Lower leg skin (tissue), 3 donors: ENCODE measurements around the gene STOML1.

ENCODE experiments used
- CTCF ChIP-seq, 3 donors: fragments of 450-650 bp; IDR thresholded peaks; one replicate each; pipeline ENCODE4 v1.5.1; 2016; ENCODE audit warnings: antibody characterized with exemption in 3 of 3, mild to moderate bottlenecking in 3 of 3, moderate library complexity in 2 of 3
- POLR2A ChIP-seq, 2 donors: fragments of 450-650 bp; IDR thresholded peaks; one replicate each; pipeline ENCODE4 v1.6.1; 2016 to 2017; ENCODE audit warnings: antibody characterized with exemption in 2 of 2, mild to moderate bottlenecking in 1 of 2, moderate library complexity in 1 of 2

- TF ChIP-seq CTCF (IDR thresholded peaks at IDR 0.05) (no peak), POLR2A (IDR thresholded peaks at IDR 0.05) (no peak)
These were observed 40.8 kb upstream of the STOML1 start for GRCh38 chr15:74032606-74033561.
